ENCODE measurements around the gene EEF1AKMT1.

DNA sequence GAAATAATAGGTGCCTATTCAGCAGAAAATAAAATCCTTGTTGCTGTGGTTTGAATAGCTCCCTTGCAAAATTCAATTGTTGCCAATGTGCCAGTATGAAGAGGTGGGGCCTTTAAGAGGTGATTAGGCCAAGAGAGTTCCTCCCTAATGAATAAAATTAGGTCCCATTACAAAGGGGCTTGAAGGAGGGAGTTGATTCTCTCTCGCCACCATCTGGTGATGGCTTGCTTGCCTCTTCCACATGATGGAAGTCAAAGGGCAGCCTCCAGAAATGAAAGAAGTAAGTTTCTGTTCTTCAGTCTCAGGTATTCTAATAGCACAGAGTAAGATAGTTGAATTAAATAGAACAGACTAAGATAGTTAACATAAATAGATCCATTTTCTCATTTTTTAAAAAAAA is 3.0 kb upstream of the EEF1AKMT1 start:
- TF ChIP-seq, protein P1, sequence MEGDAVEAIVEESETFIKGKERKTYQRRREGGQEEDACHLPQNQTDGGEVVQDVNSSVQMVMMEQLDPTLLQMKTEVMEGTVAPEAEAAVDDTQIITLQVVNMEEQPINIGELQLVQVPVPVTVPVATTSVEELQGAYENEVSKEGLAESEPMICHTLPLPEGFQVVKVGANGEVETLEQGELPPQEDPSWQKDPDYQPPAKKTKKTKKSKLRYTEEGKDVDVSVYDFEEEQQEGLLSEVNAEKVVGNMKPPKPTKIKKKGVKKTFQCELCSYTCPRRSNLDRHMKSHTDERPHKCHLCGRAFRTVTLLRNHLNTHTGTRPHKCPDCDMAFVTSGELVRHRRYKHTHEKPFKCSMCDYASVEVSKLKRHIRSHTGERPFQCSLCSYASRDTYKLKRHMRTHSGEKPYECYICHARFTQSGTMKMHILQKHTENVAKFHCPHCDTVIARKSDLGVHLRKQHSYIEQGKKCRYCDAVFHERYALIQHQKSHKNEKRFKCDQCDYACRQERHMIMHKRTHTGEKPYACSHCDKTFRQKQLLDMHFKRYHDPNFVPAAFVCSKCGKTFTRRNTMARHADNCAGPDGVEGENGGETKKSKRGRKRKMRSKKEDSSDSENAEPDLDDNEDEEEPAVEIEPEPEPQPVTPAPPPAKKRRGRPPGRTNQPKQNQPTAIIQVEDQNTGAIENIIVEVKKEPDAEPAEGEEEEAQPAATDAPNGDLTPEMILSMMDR (IDR thresholded peaks at IDR 0.05) = no peak
- TF ChIP-seq POLR2AphosphoS5 (IDR thresholded peaks at IDR 0.05; ENCODE audit: insufficient read depth in 1 of 2, low read depth in 1 of 2) (no peak), POLR2A (IDR thresholded peaks at IDR 0.05) (no peak)

Measured in vagina (tissue), 2 donors.